ENCODE results near the gene DSCAM.

DSCAM gene

DNA sequence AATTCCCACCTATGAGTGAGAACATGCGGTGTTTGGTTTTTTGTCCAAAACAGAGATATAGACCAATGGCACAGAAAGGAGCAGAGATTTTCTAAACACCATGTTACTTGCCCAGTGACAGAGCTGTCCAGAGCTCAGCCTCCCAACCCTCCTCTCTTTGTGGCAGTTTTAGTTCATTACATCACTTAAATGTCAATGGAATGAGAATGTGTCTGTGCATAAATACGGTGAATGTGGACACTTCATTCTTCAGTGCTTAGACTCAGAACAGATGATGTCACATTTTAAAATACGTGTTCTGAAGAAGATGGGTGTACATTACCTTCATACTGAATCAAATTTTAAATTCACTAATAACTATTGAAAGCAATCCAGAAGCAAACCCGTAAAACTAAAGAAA is 374.9 kb downstream of the DSCAM start:
- H3K9me3 ChIP-seq (ENCODE audit: control insufficient read depth, low read length), result no peaks in the 10 kb centered on the region
- H3K4me3 ChIP-seq (ENCODE audit: extremely low read depth, insufficient read depth, low read length, poor library complexity, severe bottlenecking), result no peak overlapping the region
- no peaks in the 10 kb centered on the region for H3K36me3 ChIP-seq (ENCODE audit: control insufficient read depth, insufficient read depth, low read length)
- no peak overlapping the region for H3K27ac ChIP-seq (ENCODE audit: low read depth, low read length, severe bottlenecking)
- H3K4me1 ChIP-seq (ENCODE audit: control insufficient read depth, insufficient read depth, low read length, poor library complexity, severe bottlenecking), result no peaks in the 10 kb centered on the region
- whole genome bisulfite sequencing, 2 experiments (ENCODE audit: insufficient coverage in 2 of 2), result 67 to 100% methylated on average over 1 to 2 of the region's 4 CpGs

DNA sequence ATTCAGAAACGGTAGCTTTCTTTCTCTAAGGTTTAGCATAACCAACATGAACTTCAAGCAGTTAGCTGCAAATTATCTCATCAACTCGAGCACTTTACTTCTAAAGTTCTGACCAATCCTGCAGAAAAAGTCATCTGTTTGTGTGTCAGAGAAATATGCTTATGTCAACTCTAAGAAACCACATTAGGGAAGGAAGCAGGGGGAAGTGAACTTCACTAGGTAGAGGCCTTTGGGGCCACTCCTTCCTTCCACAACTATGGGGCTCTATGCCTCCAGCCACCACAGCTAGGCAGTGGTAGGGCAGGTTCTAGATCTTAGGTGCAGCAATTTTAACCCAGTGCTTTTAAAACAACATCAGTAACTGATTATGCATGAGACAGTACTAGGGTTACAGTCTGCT is 375.9 kb downstream of the DSCAM start:
- H3K4me1 ChIP-seq (ENCODE audit: control insufficient read depth, insufficient read depth, low read length, poor library complexity, severe bottlenecking), result no peaks in the 10 kb centered on the region
- no peak overlapping the region for H3K4me3 ChIP-seq (ENCODE audit: extremely low read depth, insufficient read depth, low read length, poor library complexity, severe bottlenecking)
- no peaks in the 10 kb centered on the region for H3K9me3 ChIP-seq (ENCODE audit: control insufficient read depth, low read length)
- WGBS, 2 experiments (ENCODE audit: insufficient coverage in 2 of 2), result 100% methylated on average over 1 of the region's 2 CpGs; no CpG with 5 or more reads in 1 of the 2 experiments
- H3K36me3 ChIP-seq (ENCODE audit: control insufficient read depth, insufficient read depth, low read length), result no peaks in the 10 kb centered on the region
- no peak overlapping the region for H3K27ac ChIP-seq (ENCODE audit: low read depth, low read length, severe bottlenecking)

GRCh38 chr21:40466893-40467483 is 380.0 kb downstream of the DSCAM start:
- no peaks in the 10 kb centered on the region for H3K36me3 ChIP-seq (ENCODE audit: control insufficient read depth, insufficient read depth, low read length)
- H3K4me1 ChIP-seq (ENCODE audit: control insufficient read depth, insufficient read depth, low read length, poor library complexity, severe bottlenecking), result no peaks in the 10 kb centered on the region
- H3K9me3 ChIP-seq (ENCODE audit: control insufficient read depth, low read length), result no peaks in the 10 kb centered on the region
- H3K4me3 ChIP-seq (ENCODE audit: extremely low read depth, insufficient read depth, low read length, poor library complexity, severe bottlenecking), result no peak overlapping the region
- 80 to 100% methylated on average over 1 of the region's 1 CpG for WGBS, 2 experiments (ENCODE audit: insufficient coverage in 2 of 2)
- H3K27ac ChIP-seq (ENCODE audit: low read depth, low read length, severe bottlenecking), result no peak overlapping the region

GRCh38 chr21:40465382-40465781 is 381.6 kb downstream of the DSCAM start:
- Histone ChIP-seq H3K36me3 (ENCODE audit: control insufficient read depth, insufficient read depth, low read length) (no peaks in the 10 kb centered on the region), H3K9me3 (ENCODE audit: control insufficient read depth, low read length) (no peaks in the 10 kb centered on the region), H3K27ac (ENCODE audit: low read depth, low read length, severe bottlenecking) (no peak overlapping the region), H3K4me3 (ENCODE audit: extremely low read depth, insufficient read depth, low read length, poor library complexity, severe bottlenecking) (no peak overlapping the region), H3K4me1 (ENCODE audit: control insufficient read depth, insufficient read depth, low read length, poor library complexity, severe bottlenecking) (no peaks in the 10 kb centered on the region)
- WGBS, 2 experiments (ENCODE audit: insufficient coverage in 2 of 2), result 90 to 100% methylated on average over 1 to 3 of the region's 7 CpGs

GRCh38 chr21:40463176-40463575 is 383.8 kb downstream of the DSCAM start:
- 90 to 94% methylated on average over 2 of the region's 2 CpGs for WGBS, 2 experiments (ENCODE audit: insufficient coverage in 2 of 2)
- H3K27ac ChIP-seq (ENCODE audit: low read depth, low read length, severe bottlenecking), result no peak overlapping the region
- no peaks in the 10 kb centered on the region for H3K36me3 ChIP-seq (ENCODE audit: control insufficient read depth, insufficient read depth, low read length)
- H3K4me1 ChIP-seq (ENCODE audit: control insufficient read depth, insufficient read depth, low read length, poor library complexity, severe bottlenecking), result no peaks in the 10 kb centered on the region
- no peaks in the 10 kb centered on the region for H3K9me3 ChIP-seq (ENCODE audit: control insufficient read depth, low read length)
- no peak overlapping the region for H3K4me3 ChIP-seq (ENCODE audit: extremely low read depth, insufficient read depth, low read length, poor library complexity, severe bottlenecking)

DNA sequence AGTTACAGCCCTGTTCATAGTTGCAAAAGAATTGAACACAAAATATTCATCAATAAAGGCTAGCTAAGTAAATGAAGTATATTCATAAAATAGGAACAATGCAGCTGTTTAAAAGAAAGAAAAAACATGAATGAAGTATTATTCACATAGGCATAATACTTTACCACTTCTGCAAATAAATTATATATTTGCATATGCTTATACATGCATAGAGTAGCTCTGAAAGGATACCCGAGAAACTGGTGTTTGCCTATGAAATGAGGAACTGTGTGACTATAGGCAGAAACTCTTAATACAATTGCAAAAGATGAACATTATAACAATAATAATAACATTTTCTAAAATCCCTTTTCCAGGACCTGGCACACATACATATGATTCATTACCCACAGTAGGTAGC is 385.9 kb downstream of the DSCAM start:
- no CpG with 5 or more reads among the region's 1 CpG for WGBS, 2 experiments (ENCODE audit: insufficient coverage in 2 of 2)
- no peak overlapping the region for H3K27ac ChIP-seq (ENCODE audit: low read depth, low read length, severe bottlenecking)
- H3K36me3 ChIP-seq (ENCODE audit: control insufficient read depth, insufficient read depth, low read length), result no peaks in the 10 kb centered on the region
- H3K4me3 ChIP-seq (ENCODE audit: extremely low read depth, insufficient read depth, low read length, poor library complexity, severe bottlenecking), result no peak overlapping the region
- no peaks in the 10 kb centered on the region for H3K4me1 ChIP-seq (ENCODE audit: control insufficient read depth, insufficient read depth, low read length, poor library complexity, severe bottlenecking)
- H3K9me3 ChIP-seq (ENCODE audit: control insufficient read depth, low read length), result no peaks in the 10 kb centered on the region

DNA sequence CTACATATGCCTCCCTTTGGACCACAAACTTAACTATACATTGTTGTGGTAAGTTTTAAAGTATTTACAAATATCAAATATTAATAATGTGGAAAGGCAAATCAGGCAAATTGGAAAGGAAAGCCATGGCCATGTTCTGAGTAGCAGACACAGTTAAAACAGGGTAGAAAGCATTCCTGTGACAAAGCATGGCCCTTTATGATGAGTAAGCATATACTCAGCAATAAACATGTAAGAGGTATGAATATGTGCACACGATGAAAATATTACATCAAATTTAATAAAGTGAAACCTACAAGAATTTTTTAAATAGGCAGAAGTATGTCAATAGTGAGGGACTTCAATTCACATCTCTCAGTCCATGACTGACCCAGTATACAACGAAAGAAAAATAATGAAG is 389.2 kb downstream of the DSCAM start:
- Histone ChIP-seq H3K27ac (ENCODE audit: low read depth, low read length, severe bottlenecking) (no peak overlapping the region), H3K9me3 (ENCODE audit: control insufficient read depth, low read length) (no peaks in the 10 kb centered on the region), H3K4me1 (ENCODE audit: control insufficient read depth, insufficient read depth, low read length, poor library complexity, severe bottlenecking) (no peaks in the 10 kb centered on the region), H3K4me3 (ENCODE audit: extremely low read depth, insufficient read depth, low read length, poor library complexity, severe bottlenecking) (no peak overlapping the region), H3K36me3 (ENCODE audit: control insufficient read depth, insufficient read depth, low read length) (no peaks in the 10 kb centered on the region)
- no CpG with 5 or more reads among the region's 2 CpGs for WGBS, 2 experiments (ENCODE audit: insufficient coverage in 2 of 2)

DNA sequence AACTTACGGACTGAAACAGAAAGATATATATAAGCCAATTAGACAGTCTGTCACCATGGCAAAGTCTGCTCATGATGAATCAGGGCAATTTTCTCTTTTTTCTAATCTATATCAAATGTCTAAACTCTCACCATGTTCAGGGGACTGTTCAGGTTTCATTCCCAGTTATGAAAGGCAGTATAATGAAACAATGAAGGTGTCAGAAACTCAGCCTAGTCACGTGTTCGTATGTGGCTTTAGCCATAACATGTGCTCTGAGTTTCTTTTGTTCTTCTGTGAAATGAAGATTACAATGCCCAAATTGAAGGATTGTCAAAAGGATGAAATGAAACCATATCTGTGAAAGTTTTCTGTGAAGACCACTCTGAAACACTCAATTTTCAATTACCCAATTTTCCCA is 392.9 kb downstream of the DSCAM start:
- Histone ChIP-seq H3K27ac (ENCODE audit: low read depth, low read length, severe bottlenecking) (no peak overlapping the region), H3K36me3 (ENCODE audit: control insufficient read depth, insufficient read depth, low read length) (no peaks in the 10 kb centered on the region), H3K4me3 (ENCODE audit: extremely low read depth, insufficient read depth, low read length, poor library complexity, severe bottlenecking) (no peak overlapping the region), H3K9me3 (ENCODE audit: control insufficient read depth, low read length) (no peaks in the 10 kb centered on the region), H3K4me1 (ENCODE audit: control insufficient read depth, insufficient read depth, low read length, poor library complexity, severe bottlenecking) (no peaks in the 10 kb centered on the region)
- 94 to 100% methylated on average over 1 to 2 of the region's 3 CpGs for WGBS, 2 experiments (ENCODE audit: insufficient coverage in 2 of 2)

DNA sequence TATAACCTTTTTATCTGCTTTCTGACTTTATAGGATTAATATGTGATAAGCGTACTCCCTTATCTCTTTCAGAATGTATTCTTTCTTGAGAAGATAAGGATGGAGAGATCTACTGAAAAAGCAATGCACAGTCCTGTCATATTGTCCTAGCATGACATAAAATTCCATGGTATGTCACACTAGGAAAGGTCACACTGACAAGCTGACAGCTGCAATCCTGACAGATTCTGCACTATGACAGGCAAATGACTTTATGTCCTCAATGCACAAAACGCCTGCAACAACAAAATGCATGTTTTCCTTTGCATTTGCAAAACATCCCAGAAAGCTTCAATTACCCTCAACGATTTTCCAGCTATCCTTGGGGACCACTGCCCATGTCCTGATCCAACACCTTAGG is 393.8 kb downstream of the DSCAM start:
- Histone ChIP-seq H3K4me1 (ENCODE audit: control insufficient read depth, insufficient read depth, low read length, poor library complexity, severe bottlenecking) (no peaks in the 10 kb centered on the region), H3K36me3 (ENCODE audit: control insufficient read depth, insufficient read depth, low read length) (no peaks in the 10 kb centered on the region), H3K9me3 (ENCODE audit: control insufficient read depth, low read length) (no peaks in the 10 kb centered on the region), H3K4me3 (ENCODE audit: extremely low read depth, insufficient read depth, low read length, poor library complexity, severe bottlenecking) (no peak overlapping the region), H3K27ac (ENCODE audit: low read depth, low read length, severe bottlenecking) (no peak overlapping the region)
- 74 to 80% methylated on average over 1 to 2 of the region's 3 CpGs for WGBS, 2 experiments (ENCODE audit: insufficient coverage in 2 of 2)

DNA sequence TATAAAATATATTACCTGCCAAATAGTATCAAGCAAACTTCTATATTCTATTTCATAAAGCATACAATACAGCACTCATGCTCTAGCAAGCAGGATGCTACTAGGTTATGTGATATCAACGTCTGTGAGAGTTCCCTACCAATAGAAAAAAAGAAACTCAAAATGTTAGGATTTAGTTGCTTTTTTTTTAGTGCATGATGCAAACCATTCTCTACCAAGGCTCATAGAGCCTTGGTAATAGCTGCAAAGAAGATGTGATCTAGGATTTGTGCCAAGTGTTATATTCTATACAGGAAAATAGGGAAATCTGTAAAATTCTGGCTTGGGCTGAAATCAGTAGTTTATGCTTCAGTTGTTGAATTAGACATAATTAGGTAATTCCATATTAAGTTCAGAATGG is 394.4 kb downstream of the DSCAM start:
- no peaks in the 10 kb centered on the region for H3K36me3 ChIP-seq (ENCODE audit: control insufficient read depth, insufficient read depth, low read length)
- H3K27ac ChIP-seq (ENCODE audit: low read depth, low read length, severe bottlenecking), result no peak overlapping the region
- H3K4me1 ChIP-seq (ENCODE audit: control insufficient read depth, insufficient read depth, low read length, poor library complexity, severe bottlenecking), result no peaks in the 10 kb centered on the region
- WGBS, 2 experiments (ENCODE audit: insufficient coverage in 2 of 2), result no CpG with 5 or more reads among the region's 1 CpG
- no peak overlapping the region for H3K4me3 ChIP-seq (ENCODE audit: extremely low read depth, insufficient read depth, low read length, poor library complexity, severe bottlenecking)
- no peaks in the 10 kb centered on the region for H3K9me3 ChIP-seq (ENCODE audit: control insufficient read depth, low read length)

DNA sequence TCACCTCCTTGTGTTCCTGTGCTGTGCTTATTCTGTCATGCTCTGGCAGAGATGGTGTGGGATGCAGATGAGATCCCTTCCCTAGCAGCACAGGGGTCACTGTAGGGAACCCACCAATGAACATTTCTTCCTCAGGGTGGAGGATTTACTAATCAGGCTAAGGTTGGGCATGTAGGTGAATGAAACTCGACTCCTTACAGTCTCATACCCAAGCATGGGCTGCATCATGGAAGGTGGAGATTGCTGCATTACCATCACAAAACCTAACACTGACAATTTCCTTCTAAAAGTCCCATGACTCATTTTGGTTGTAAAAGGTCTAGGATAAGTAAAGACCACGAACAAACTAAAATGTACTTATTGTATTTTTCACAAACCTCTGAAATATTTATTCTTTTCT is 399.9 kb downstream of the DSCAM start:
- no CpG with 5 or more reads among the region's 2 CpGs for WGBS, 2 experiments (ENCODE audit: insufficient coverage in 2 of 2)
- no peaks in the 10 kb centered on the region for H3K36me3 ChIP-seq (ENCODE audit: control insufficient read depth, insufficient read depth, low read length)
- H3K4me1 ChIP-seq (ENCODE audit: control insufficient read depth, insufficient read depth, low read length, poor library complexity, severe bottlenecking), result no peaks in the 10 kb centered on the region
- H3K9me3 ChIP-seq (ENCODE audit: control insufficient read depth, low read length), result no peaks in the 10 kb centered on the region
- H3K4me3 ChIP-seq (ENCODE audit: extremely low read depth, insufficient read depth, low read length, poor library complexity, severe bottlenecking), result no peak overlapping the region
- no peak overlapping the region for H3K27ac ChIP-seq (ENCODE audit: low read depth, low read length, severe bottlenecking)
